ENCODE data around the gene BCL11A. TPM values are rescaled to one million over a fixed set of nuclear protein-coding genes. Genes with fewer than 3 reads are reported as not detected.

The BCL11A gene
- total and polyA plus RNA-seq, 2 of the 13 experiments (the other 11 are each of a cell fraction or from before 2014, with no cell fraction given): not detected

GRCh38 chr2:60602828-60603532 is 49.5 kb upstream of the BCL11A start:
- POLR2A ChIA-PET: no interaction called here
- H4K20me1 ChIP-seq (ENCODE audit: insufficient read depth, low read length): no peaks in the 10 kb centered on the region
- no peak overlapping the region for H3K9ac ChIP-seq (ENCODE audit: insufficient read depth, low read depth, low read length)
- FAIRE-seq: no peak
- CTCF ChIA-PET (ENCODE audit: low intra/inter-chr PET ratio, low total read pairs): no interaction called here
- no peak overlapping the region for H3K4me3 ChIP-seq (replicated peaks in 1 of 3; ENCODE audit: insufficient read depth in 1 of 3, low read depth in 2 of 3, low read length in 3 of 3)
- ATAC-seq: no peak
- H3K27me3 ChIP-seq (ENCODE audit: control insufficient read depth in 1 of 2, insufficient read depth in 2 of 2, low read length in 2 of 2): peaks cover 0 to 38% of the 10 kb centered on the region in 2 experiments; a peak in 2 of 5 replicates
- in situ Hi-C loops (cut with HindIII; ENCODE audit: extremely low pct_ligation_motif_present, low pct_unique_long_range_greater_than_20kb): no loop called here
- H3K9me3 ChIP-seq (ENCODE audit: low read length): no peaks in the 10 kb centered on the region
- H3K4me2 ChIP-seq (ENCODE audit: low read depth, low read length): no peak overlapping the region
- WGBS (ENCODE audit: low lambda C conversion rate): 11% methylated on average over 12 of the region's 12 CpGs
- no peak for DNase-seq (ENCODE audit: low spot score)
- no peak overlapping the region for H3K27ac ChIP-seq (ENCODE audit: extremely low read length, insufficient read depth, low read length)
- no peak overlapping the region for H2AFZ ChIP-seq (ENCODE audit: low read length)
- no peaks in the 10 kb centered on the region for H3K36me3 ChIP-seq (replicated peaks in 1 of 2; ENCODE audit: control insufficient read depth in 1 of 2, insufficient read depth in 2 of 2, low read length in 2 of 2)
- no TSS peak for BruUV-seq (replicated peaks)
- no peaks in the 10 kb centered on the region for H3K79me2 ChIP-seq (ENCODE audit: insufficient read depth, low read length)
- TF ChIP-seq NFKB2 (CRISPR knock-in tag; IDR thresholded peaks at IDR 0.05; ENCODE audit: borderline replicate concordance) (no peak), ZNF333 (CRISPR knock-in tag; IDR thresholded peaks at IDR 0.05; ENCODE audit: borderline replicate concordance) (no peak), NKX3-1 (CRISPR knock-in tag; IDR thresholded peaks at IDR 0.05) (no peak), ZNF20 (CRISPR knock-in tag; IDR thresholded peaks at IDR 0.05) (no peak), ARNT2 (CRISPR knock-in tag; IDR thresholded peaks at IDR 0.05; ENCODE audit: low read depth) (no peak), ZNF768 (CRISPR knock-in tag; IDR thresholded peaks at IDR 0.05) (no peak), ATM (IDR thresholded peaks at IDR 0.05; ENCODE audit: borderline replicate concordance) (no peak), KLF9 (CRISPR knock-in tag; IDR thresholded peaks at IDR 0.05; ENCODE audit: low read depth) (no peak), ZNF615 (CRISPR knock-in tag; IDR thresholded peaks at IDR 0.05; ENCODE audit: borderline replicate concordance) (no peak), ZFP36L2 (CRISPR knock-in tag; IDR thresholded peaks at IDR 0.05) (no peak), CERS6 (CRISPR knock-in tag; IDR thresholded peaks at IDR 0.05) (no peak), ZNF17 (CRISPR knock-in tag; IDR thresholded peaks at IDR 0.05) (no peak), ZNF557 (CRISPR knock-in tag; IDR thresholded peaks at IDR 0.05) (no peak), NR1H2 (CRISPR knock-in tag; IDR thresholded peaks at IDR 0.05; ENCODE audit: borderline replicate concordance, low read depth) (no peak), TCF7 (IDR thresholded peaks at IDR 0.05; ENCODE audit: low read depth) (no peak), ZNF510 (CRISPR knock-in tag; IDR thresholded peaks at IDR 0.05; ENCODE audit: low read depth) (no peak), MLLT10 (CRISPR knock-in tag; IDR thresholded peaks at IDR 0.05) (no peak), TRIM24 (CRISPR knock-in tag; IDR thresholded peaks at IDR 0.05) (no peak), HNRNPK (IDR thresholded peaks at IDR 0.05; ENCODE audit: low read depth, low read length, poor library complexity, severe bottlenecking) (no peak), JUND (CRISPR knock-in tag; IDR thresholded peaks at IDR 0.05) (no peak)
- intact Hi-C loops (cut with micrococcal nuclease; ENCODE audit: unreplicated experiment): no loop called here
- H3K4me1 ChIP-seq (ENCODE audit: insufficient read depth, low read length): no peaks in the 10 kb centered on the region

Measured in HepG2 (cell line).